ENCODE measurements around the gene GHR.

DNA sequence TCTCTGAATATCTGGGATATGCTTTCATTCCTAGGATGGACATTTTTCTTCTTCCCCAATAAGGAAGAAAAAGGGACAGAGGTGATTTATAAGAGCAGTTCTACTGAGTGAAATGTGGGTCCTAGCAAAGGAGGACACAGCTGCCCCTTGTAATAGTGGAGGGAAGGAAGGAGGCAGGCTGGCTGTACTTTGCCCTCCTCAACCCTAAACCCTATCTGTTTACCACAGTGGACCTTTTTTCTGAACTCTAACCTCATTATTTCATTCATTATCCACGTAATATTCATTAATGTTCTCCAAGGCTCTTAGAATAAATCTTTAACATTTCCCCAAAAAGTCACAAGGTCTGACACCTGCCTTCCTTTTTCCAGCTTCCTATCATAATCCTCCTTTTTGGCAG is 37.8 kb downstream of the GHR start:
- TF ChIP-seq, protein P1, sequence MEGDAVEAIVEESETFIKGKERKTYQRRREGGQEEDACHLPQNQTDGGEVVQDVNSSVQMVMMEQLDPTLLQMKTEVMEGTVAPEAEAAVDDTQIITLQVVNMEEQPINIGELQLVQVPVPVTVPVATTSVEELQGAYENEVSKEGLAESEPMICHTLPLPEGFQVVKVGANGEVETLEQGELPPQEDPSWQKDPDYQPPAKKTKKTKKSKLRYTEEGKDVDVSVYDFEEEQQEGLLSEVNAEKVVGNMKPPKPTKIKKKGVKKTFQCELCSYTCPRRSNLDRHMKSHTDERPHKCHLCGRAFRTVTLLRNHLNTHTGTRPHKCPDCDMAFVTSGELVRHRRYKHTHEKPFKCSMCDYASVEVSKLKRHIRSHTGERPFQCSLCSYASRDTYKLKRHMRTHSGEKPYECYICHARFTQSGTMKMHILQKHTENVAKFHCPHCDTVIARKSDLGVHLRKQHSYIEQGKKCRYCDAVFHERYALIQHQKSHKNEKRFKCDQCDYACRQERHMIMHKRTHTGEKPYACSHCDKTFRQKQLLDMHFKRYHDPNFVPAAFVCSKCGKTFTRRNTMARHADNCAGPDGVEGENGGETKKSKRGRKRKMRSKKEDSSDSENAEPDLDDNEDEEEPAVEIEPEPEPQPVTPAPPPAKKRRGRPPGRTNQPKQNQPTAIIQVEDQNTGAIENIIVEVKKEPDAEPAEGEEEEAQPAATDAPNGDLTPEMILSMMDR (IDR thresholded peaks at IDR 0.05; ENCODE audit: poor library complexity, severe bottlenecking): no peak
- TF ChIP-seq EZH2 (IDR thresholded peaks at IDR 0.05; ENCODE audit: borderline replicate concordance, insufficient read depth, low read length, poor library complexity, severe bottlenecking): no peak
- no peak for TF ChIP-seq POLR2AphosphoS5 (IDR thresholded peaks at IDR 0.05)
- TF ChIP-seq TAF1 (IDR thresholded peaks at IDR 0.05; ENCODE audit: low read depth): no peak
- no peak for TF ChIP-seq SMC3 (conservative IDR thresholded peaks at IDR 0.05; ENCODE audit: poor library complexity)
- no peak for TF ChIP-seq RAD21 (conservative IDR thresholded peaks at IDR 0.05)

Data from neural cell (in vitro differentiated cells).